Femur (tissue), 1 donor: Measurements from ENCODE around the gene IPO4.
"Not testable (repeated sequence)": the region's sequence is repeated elsewhere in the genome, so short reads cannot be mapped to it uniquely, and the experiment has no call there.

Experiments
- DNase-seq: peaks from one replicate; pipeline ENCODE4 v3.0.0-alpha.2; 2017

IPO4 gene

GRCh38 chr14:24216345-24216699, 27.7 kb upstream of the IPO4 start:
- DNase-seq = no peak

- peak; percentile 91 for DNase-seq
Observed at GRCh38 chr14:24215495-24216344, 27.1 kb upstream of the IPO4 start, which contains the start of gene MDP1. Gene MDP1 (minus strand): TSS chr14:24216066. CDS start chr14:24215955, 111 bp downstream.

DNA sequence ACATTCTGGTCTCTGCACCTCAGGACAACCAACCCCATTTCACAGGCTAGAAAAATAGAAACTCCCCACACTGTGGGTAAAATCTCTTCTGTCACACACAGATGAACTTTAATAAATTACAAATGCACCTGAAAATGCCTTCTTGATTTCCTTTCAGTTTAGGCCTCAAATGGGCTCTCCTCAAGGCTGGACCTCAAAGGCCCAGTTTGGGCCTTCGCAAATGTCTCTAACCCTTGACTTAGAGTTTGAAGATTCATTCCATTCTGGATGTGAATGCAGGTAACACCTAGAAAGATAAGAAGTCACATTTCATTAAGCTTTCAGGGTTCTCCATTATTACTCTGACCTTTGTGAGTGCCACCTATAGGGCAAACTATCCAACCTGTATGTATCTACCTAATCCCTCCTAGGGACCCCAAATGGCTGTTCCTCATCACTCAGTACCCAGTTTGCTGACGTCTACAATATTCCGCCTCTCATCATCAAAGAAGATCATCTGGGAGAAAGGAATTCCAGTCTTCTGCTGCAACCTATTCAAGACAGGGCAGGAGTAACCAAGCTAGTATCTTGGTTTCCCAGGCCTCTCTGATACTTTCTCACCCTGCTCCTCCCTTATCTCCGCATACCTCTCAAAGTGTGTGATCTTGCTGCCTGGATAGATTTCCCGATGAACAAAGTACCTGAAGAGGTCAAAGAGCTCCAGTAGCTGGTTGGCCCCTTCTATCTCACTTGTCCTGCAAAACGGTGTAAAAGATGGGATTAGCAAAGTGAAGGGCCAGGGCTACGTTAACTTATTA, 25.4 kb upstream of the IPO4 start:
- DNase-seq = no peak

DNA sequence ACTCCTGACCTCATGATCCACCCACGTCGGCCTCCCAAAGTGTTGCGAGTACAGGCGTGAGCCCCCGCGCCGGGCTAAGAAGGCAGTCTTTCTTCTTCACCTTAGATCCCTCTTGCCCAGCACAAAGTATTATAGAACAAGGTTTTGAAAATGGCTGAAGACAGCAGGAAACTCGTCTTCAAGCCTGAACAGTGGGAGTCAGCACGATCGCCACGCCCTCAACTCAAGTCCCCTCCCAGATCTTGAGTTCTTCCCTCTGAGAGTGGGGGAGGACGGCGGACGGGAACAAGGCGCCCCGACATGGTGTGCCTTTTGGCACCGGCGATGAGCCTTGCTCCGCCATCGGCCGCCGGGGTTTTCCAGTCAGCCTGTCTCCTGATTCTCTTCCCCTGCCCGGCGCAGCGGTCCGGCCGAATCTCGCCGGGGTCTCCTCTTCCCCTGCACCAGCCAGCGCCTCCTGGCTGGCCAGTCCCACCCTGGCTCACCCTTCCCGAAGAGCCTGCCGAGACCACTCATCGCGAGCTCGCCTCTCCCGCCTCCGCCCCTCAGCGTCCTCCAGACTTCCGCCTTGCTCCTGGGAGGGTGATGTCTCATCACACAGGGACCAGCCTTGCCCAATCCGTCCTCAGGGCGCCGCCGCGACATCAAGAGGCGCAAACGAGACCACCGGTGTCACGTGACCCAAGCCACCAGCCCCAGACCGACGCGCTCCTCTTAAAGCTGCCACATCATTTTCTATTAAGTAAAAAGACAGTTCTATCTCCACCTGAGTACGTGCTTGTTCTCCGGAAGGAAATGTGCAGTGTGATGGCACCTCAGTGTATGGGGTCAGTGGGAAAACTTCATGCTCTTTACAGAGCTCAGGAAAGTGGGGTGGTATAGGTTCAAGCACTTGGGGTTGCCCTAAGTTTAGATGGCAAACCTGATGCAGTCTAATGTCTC, 24.6 kb upstream of the IPO4 start, which contains the start of gene CHMP4A:
Gene CHMP4A, minus strand, starts transcription at position 565 of the 942 bp plus-strand sequence. Its CDS starts 49 bp downstream, at position 516.
- DNase-seq = peak; percentile 98

DNA sequence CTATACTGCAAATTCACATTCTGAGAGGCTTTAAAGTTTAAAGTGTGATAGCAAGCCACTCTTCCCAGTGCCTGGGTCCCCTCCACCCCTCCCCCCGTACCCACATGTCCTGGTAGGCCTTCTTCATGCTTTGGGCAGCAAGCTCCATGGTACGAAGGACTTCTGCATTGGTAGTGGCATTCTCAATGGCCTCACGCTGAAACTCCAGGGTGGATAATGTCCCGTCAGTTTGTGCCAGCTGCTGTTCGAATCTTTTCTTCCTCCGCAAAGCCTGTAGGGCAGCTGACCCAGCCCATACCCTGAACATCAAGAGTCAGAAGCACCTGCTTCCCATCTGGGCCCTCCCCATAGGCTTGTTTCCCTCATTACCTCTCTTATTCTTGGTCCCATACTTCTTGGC, 22.7 kb upstream of the IPO4 start:
- no peak for DNase-seq

GRCh38 chr14:24207625-24208024, 19.0 kb upstream of the IPO4 start:
- no peak for DNase-seq

DNA sequence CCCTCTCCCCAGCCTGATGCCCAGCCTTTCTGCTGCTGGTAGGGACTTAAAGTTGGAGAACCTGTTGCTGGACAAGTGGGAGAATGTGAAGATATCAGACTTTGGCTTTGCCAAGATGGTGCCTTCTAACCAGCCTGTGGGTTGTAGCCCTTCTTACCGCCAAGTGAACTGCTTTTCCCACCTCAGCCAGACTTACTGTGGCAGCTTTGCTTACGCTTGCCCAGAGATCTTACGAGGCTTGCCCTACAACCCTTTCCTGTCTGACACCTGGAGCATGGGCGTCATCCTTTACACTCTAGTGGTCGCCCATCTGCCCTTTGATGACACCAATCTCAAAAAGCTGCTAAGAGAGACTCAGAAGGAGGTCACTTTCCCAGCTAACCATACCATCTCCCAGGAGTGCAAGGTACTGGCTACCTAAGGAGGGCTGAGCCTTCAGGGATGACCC, 18.5 kb upstream of the IPO4 start:
- no peak for DNase-seq

GRCh38 chr14:24206260-24207103, 17.9 kb upstream of the IPO4 start:
- DNase-seq = no peak

- no peak for DNase-seq
Observed at GRCh38 chr14:24204163-24205146, 15.8 kb upstream of the IPO4 start.

GRCh38 chr14:24203249-24203886, 14.8 kb upstream of the IPO4 start:
- DNase-seq = not testable (repeated sequence)

DNA sequence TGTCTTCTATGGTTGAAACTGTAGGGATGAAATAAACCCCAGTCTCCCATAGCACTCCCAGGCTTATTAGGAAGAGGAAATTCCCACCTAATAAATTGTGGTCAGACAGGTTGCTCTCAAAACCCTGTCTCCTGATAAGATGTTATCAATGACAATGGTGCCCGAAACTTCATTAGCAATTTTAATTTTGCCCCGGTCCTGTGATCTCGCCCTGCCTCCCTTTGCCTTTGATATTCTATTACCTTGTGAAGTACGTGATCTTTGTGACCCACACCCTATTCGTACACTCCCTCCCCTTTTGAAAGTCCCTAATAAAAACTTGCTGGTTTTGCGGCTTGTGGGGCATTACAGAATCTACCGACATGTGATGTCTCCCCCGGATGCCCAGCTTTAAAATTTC, 13.9 kb upstream of the IPO4 start:
- not testable (repeated sequence) for DNase-seq

DNA sequence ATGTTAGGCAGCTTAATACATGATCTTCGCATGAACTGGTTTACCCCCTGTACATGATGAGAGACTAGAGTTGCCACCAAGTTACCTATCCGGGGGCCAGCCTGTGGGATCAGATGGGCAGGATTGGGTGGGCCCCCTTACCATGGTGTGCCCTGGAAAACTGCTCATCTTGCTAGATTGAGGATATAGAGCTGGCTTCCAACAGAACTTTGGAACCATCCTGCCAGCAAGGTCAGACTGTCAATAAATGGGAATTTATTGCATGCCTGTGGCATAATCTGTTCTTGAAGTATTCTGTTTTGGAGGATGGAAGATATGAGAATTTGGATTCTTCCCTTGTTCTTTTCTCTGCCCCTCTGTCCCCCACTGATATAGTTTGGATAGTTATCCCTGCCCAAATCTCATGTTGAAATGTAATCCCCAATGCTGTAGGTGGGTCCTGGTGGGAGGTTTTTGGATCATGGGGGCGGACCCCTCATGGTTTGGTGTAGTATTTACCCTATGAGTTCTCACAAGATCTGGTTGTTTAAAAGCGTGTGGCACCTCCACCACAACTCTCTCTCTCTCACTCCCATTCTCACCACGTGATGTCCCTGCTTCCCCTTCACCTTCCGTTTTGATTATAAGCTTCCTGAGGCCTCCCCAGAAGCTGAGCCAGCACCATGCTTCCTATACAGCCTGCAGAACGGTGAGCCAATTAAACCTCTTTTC, 10.4 kb upstream of the IPO4 start:
- no peak for DNase-seq

DNA sequence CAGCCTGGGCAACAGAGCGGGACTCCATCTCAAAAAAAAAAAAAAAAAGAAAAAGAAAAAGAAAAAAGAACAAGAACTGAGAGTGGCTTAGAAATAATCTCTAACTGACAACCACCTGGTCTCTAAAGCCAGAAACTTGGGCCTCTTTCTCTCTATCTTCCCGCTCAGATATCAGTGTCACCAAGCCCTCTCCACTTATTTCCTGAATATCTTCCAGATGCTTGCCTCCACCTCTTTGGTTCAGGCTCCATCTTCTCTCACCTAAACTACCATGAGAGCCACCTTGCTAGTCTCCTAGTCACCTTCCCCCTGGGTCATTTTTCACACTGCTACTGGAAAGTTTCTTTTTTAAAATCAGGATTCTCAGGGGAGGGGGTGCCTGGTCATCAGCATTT, 8.4 kb upstream of the IPO4 start:
- no peak for DNase-seq

GRCh38 chr14:24196071-24197055, 7.7 kb upstream of the IPO4 start:
- no peak for DNase-seq

GRCh38 chr14:24195186-24196070, 6.8 kb upstream of the IPO4 start, which contains the start of gene TM9SF1:
Gene TM9SF1 (minus strand): TSS chr14:24195441. CDS start chr14:24195019, 422 bp downstream.
- DNase-seq = peak; percentile 94

DNA sequence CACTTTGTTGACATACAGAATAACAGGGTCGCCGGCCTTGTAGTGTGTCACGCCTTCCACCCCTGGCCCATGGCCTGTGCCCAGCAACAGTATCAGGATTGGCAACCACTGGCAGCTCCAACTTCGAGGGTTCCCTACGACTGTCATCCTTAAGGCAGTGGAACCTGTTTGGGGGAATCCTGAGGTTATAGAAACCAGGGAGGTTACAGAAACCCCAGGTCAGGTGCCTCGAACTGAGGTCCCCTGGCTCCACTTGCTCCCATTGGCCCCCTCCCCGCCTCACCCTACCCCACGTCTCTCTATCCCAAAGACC, 6.2 kb upstream of the IPO4 start:
- no peak for DNase-seq
